Osteoblast (primary cell): Measurements from ENCODE around the gene KANSL1. TPM values are rescaled to one million over a fixed set of nuclear protein-coding genes. Genes with fewer than 3 reads are reported as not detected.

Experiments used
- DNase-seq: peaks from one replicate; pipeline ENCODE4 v3.0.0; 2011; ENCODE audit warnings: low spot score, mixed read lengths; ENCODE audit not compliant: insufficient read length; ENCODE audit errors: missing footprints
- H2AFZ ChIP-seq: 2 replicates; pipeline ENCODE4 v1.6.0; 2011; ENCODE audit warnings: mild to moderate bottlenecking, low read length
- H3K27ac ChIP-seq: 2 replicates; pipeline ENCODE4 v1.5.1; 2011; ENCODE audit warnings: mild to moderate bottlenecking, low read depth, low read length, moderate library complexity
- H3K27me3 ChIP-seq: 2 replicates; pipeline ENCODE4 v1.6.0; 2012; ENCODE audit warnings: mild to moderate bottlenecking, control low read depth, inconsistent platforms, low read length, moderate library complexity; ENCODE audit not compliant: insufficient read depth
- H3K36me3 ChIP-seq: 2 replicates; pipeline ENCODE4 v1.5.1; 2011; ENCODE audit warnings: mild to moderate bottlenecking, low read length, control low read depth, moderate library complexity; ENCODE audit not compliant: insufficient read depth
- H3K4me1 ChIP-seq: 2 replicates; pipeline ENCODE4 v1.5.1; 2011; ENCODE audit warnings: mild to moderate bottlenecking, low read length, control low read depth, moderate library complexity; ENCODE audit not compliant: insufficient read depth
- H3K4me2 ChIP-seq: 2 replicates; pipeline ENCODE4 v1.6.0; 2011; ENCODE audit warnings: mild to moderate bottlenecking, low read length; ENCODE audit not compliant: insufficient read depth
- H3K4me3 ChIP-seq: fragments of 200-600 bp; sonication (generic); 3 replicates; pipeline ENCODE4 v1.5.1; 2012; ENCODE audit warnings: mild to moderate bottlenecking, low read length, inconsistent platforms; ENCODE audit not compliant: insufficient read depth
- H3K79me2 ChIP-seq: 2 replicates; pipeline ENCODE4 v1.6.0; 2012; ENCODE audit warnings: mild to moderate bottlenecking, low read length, control low read depth, inconsistent platforms; ENCODE audit not compliant: insufficient read depth
- H3K9me3 ChIP-seq: 2 replicates; pipeline ENCODE4 v1.5.1; 2011; ENCODE audit warnings: low read depth, low read length, control low read depth
- H4K20me1 ChIP-seq: 2 replicates; pipeline ENCODE4 v1.6.0; 2012; ENCODE audit warnings: mild to moderate bottlenecking, low read length, control low read depth; ENCODE audit not compliant: insufficient read depth
- CTCF ChIP-seq: IDR thresholded peaks from 2 replicates; pipeline ENCODE4 v1.5.1; 2011; ENCODE audit warnings: mild to moderate bottlenecking, low read depth, low read length, moderate library complexity; ENCODE audit errors: extremely low read depth
- total RNA-seq: library from RNA; depleted of rRNA; stranded (reverse); fragments of >200 nt; gene quantifications from 2 replicates; pipeline ENCODE4 v1.2.3, GENCODE V29; 2012

The KANSL1 gene
- total RNA-seq, 1 donor: 151 TPM

GRCh38 chr17:46046957-46047356 is 146.3 kb downstream of the KANSL1 start:
- H3K79me2 ChIP-seq: peaks cover 33% of the 10 kb centered on the region
- H3K27me3 ChIP-seq: no peaks in the 10 kb centered on the region
- H3K9me3 ChIP-seq: no peaks in the 10 kb centered on the region
- peaks cover 4% of the 10 kb centered on the region for H4K20me1 ChIP-seq
- no peak overlapping the region for H2AFZ ChIP-seq
- H3K36me3 ChIP-seq: peaks cover 54% of the 10 kb centered on the region
- peak overlapping the region; percentile 8 for H3K27ac ChIP-seq
- H3K4me2 ChIP-seq: no peak overlapping the region
- TF ChIP-seq CTCF: no peak
- peaks cover 6% of the 10 kb centered on the region for H3K4me1 ChIP-seq
- DNase-seq: no peak
- H3K4me3 ChIP-seq: no peak overlapping the region

GRCh38 chr17:46045639-46046038 is 147.6 kb downstream of the KANSL1 start:
- Histone ChIP-seq H2AFZ (no peak overlapping the region), H4K20me1 (peaks cover 3% of the 10 kb centered on the region), H3K79me2 (peaks cover 28% of the 10 kb centered on the region), H3K36me3 (peaks cover 59% of the 10 kb centered on the region), H3K9me3 (no peaks in the 10 kb centered on the region), H3K27me3 (no peaks in the 10 kb centered on the region), H3K27ac (no peak overlapping the region), H3K4me1 (peaks cover 3% of the 10 kb centered on the region), H3K4me2 (no peak overlapping the region), H3K4me3 (no peak overlapping the region)
- no peak for TF ChIP-seq CTCF
- no peak for DNase-seq

- Histone ChIP-seq H3K27ac (no peak overlapping the region), H3K27me3 (no peaks in the 10 kb centered on the region), H3K4me2 (no peak overlapping the region), H3K4me1 (peaks cover 3% of the 10 kb centered on the region), H4K20me1 (peaks cover 3% of the 10 kb centered on the region), H3K79me2 (peaks cover 25% of the 10 kb centered on the region), H3K4me3 (no peak overlapping the region), H2AFZ (no peak overlapping the region), H3K36me3 (peaks cover 59% of the 10 kb centered on the region), H3K9me3 (no peaks in the 10 kb centered on the region)
- DNase-seq: no peak
- TF ChIP-seq CTCF: no peak
Observed at GRCh38 chr17:46044989-46045388, 148.2 kb downstream of the KANSL1 start.

- DNase-seq: peak; percentile 62
- Histone ChIP-seq H3K27me3 (no peaks in the 10 kb centered on the region), H2AFZ (no peak overlapping the region), H4K20me1 (peaks cover 3% of the 10 kb centered on the region), H3K79me2 (peaks cover 21% of the 10 kb centered on the region), H3K9me3 (no peaks in the 10 kb centered on the region), H3K27ac (no peak overlapping the region), H3K4me2 (no peak overlapping the region), H3K4me1 (peaks cover 3% of the 10 kb centered on the region), H3K36me3 (peaks cover 59% of the 10 kb centered on the region), H3K4me3 (no peak overlapping the region)
- TF ChIP-seq CTCF: peak; percentile 97
Observed at GRCh38 chr17:46044286-46044928, 148.8 kb downstream of the KANSL1 start.
